HG03025 (cell line): Measurements from ENCODE around the gene PLA2G3.
"Not testable (repeated sequence)": the region's sequence is repeated elsewhere in the genome, so short reads cannot be mapped to it uniquely, and the experiment has no call there.

ENCODE experiments used
- ATAC-seq: cut with Tn5 transposase; IDR thresholded peaks from one replicate; pipeline ENCODE4 v1.9.1; 2021; ENCODE audit warnings: mild to moderate bottlenecking, moderate library complexity; ENCODE audit not compliant: unreplicated experiment, low FRiP score

Gene PLA2G3

DNA sequence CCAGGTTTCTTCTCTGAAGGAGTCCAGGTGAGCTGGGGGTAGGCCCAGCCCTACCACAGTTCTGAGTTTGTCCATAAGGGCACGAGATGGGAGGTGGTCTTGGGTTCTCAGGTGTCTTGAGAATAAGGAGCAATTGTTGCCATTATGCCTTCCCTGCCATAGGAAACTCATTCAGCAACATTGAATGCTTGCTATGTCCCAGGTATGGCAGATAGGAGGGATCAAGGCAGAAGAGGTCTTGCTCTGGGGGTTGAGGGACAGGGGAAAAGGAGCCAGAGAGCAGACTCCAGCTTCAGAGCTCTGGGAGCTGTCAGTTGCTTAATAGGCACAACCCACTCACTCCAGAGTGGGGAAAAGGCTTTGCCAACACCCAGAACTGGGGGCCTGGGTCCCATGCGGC, 37.2 kb downstream of the PLA2G3 start:
- ATAC-seq = no peak

DNA sequence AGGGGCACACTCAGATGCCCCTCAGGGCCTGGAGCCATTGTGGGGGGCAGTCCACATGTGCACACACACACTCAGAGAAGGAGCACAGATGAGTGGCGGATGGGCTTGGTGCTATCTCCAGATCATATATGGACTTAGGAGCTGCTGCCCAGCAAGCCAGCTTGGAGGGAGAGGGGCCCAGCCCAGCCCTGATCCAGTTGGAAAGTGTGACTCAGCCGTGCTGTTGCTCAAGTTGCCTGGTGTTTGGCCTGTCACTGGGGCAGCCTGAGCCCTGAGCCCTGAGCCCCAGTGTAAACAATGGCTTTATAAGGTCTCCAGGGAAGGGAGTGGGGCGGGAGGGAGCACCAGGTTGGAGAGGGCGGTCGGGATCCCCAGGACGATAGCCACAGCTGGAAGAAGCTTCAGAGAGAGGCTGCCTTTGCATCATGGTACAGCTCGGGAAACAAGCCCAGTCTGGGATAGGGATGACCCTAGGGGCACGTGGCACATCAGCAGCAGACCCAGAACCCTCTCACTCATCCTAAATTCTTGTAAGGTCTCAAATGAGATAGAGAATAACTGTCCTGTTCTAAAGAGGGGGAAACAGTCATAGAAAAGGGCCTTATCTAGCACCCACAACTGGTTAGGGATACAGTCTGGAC, 37.7 kb downstream of the PLA2G3 start:
- no peak for ATAC-seq

DNA sequence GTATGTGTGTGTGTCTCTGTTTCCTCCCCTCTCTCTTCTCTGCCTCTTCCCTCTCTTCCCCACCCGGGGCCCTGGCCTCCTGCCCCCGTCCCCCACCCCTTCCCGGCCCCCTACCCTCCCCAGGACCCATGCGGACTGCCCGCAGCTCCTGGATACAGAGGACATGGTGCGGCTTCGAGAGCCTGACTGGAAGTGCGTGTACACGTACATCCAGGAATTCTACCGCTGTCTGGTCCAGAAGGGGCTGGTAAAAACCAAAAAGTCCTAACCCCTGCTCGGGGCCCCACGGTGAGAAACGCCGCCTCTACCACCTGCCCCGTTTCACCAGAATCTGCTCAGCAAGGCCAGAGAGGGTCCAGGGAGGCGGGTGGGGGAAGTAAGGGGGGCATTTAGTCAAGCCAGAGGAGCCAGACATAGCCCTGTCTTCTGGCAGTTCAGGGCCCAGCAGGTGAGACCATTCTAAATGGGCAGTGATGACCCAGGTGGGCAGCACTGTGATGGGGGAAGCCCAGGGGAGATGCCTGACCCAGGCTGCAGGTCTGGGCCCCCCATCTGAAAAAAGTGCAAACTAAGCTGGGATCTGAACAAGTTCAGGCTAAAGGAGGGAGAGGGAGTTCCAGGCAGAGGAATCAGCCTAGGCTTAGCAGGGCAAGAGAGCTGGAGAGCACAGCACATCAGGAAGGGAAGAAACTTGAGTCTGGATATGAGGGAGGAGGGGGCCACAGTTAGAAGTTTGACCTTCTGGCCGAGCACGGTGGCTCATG, 39.4 kb downstream of the PLA2G3 start:
- no peak for ATAC-seq

DNA sequence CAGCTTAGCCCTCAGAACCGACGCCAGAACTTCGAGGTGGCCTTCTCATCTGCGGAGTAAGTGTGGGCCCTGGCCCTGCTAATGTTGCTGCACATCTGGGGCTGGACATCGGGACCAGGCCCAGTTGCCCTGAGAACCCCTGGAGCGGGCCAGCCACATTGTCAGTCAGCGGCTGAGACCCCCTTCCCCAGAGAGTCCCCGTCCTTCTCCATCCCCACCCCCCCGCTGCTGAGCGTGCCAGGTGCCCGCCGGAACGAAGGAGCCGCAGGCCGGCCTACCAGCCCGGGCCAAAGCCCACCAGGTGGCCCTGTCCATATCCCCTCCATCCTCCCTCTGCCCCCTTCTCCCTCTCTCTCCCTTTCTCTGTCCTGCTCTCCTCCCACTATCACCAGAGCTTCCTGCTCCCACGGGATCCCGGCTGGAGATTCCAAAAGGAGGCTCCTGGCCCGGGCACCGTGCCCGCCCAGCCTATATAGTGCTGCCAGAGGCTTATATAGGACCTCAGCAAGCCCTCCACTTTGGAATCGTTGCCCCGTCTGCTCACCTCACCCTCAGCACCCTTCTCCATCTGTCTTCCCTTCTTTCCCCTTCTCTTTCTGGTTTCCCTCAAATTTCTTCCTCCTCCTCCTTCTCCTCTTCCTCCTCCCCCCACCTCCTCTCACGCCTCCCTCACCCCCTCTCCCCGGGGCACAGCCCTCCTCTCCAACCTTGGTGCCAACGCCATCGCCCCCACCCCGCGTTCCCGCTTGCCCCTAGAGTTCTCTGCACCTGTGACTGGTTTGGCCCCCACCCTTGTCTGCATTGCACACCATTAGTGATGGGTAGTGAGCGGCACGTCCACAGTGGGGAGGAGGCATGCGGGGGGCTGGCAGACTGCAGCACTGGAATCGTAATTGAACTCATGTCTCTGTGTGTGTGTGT, 40.2 kb downstream of the PLA2G3 start:
- no peak for ATAC-seq

DNA sequence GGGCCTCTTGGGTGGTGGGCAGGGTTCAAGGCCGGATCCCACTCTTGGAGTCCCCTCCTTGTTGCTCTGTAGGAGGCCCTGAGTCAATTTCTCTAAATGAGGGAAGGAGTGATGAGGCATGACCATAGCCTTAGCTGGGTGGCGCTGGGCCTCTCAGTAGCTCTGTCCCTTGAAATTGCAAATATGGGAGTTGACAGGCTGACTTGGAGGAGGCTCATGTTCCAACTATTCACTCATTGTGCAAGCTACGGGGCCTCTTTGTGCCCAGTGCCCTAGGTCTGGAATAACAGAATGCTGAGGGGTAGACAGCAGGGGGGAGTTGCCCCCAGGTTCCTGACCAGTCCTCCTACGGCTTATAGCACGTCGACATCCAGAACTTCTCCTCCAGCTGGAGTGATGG, 40.9 kb downstream of the PLA2G3 start:
- ATAC-seq = no peak

DNA sequence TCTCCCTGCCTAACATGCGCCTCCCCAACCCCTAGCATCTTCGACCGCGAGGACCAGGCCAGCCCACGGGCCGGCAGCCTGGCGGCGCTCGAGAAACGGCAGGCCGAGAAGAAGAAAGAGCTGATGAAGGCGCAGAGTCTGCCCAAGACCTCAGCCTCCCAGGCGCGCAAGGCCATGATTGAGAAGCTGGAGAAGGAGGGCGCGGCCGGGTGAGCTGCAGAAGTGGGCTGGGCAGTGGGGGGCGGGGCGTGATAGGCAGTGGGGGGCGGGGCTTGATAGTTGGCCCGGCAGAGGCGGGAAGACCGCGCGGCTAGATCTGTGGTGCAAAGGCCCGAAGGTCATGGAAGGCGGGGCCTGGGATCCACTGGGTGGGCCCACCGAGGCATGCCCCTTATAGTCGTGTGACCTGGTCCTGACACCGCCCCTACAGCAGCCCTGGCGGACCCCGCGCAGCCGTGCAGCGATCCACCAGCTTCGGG, 41.6 kb downstream of the PLA2G3 start:
- ATAC-seq = no peak

DNA sequence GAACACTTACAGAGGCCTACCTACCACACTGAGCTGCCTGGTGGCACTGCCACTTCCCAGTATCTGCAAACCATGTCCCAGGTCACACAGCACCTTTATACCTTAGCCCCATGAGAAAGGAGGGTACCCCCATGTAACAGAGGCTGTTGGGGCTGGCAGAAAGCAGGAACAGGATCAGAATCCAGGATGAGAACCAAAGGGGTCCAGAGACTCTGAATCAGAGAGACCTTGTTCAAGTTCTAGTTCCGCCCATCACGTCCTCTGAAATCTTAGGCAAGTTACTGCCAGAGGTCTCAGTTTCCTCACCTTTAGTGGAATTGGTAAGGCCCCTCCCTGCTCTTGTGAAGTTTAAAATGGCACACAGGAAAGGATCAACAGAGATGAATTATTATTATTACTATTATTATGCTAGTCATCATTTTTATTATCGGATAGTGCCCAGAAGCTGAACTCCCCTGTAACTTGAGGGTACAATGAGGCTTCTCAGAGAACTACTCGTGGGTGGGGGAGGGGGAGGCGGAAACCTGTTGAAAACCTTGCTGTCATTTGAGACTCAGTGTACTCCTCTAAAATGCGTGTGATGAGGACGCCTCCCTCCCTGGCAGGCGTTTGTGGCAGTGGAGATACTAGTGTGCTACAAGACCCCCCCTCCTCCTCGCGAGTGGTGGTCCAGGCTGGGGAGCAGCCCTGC, 42.2 kb downstream of the PLA2G3 start:
- no peak for ATAC-seq

DNA sequence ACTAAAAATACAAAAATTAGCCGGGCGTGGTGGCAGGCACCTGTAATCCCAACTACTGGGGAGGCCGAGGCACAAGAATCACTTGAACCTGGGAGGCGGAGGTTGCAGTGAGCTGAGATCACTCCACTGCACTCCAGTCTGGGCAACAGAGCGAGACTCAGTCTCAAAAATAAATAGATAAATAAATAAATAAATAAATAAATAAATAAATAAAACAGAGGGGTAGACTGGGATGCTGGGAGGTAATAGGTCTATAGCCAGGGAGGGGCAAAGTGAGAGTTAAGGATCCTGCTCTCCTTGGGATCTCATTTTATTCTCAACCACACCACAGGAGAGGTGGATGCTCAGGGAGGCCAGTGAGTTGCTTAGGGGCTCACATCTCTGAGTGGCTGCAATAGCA, 42.8 kb downstream of the PLA2G3 start:
- ATAC-seq = not testable (repeated sequence)

DNA sequence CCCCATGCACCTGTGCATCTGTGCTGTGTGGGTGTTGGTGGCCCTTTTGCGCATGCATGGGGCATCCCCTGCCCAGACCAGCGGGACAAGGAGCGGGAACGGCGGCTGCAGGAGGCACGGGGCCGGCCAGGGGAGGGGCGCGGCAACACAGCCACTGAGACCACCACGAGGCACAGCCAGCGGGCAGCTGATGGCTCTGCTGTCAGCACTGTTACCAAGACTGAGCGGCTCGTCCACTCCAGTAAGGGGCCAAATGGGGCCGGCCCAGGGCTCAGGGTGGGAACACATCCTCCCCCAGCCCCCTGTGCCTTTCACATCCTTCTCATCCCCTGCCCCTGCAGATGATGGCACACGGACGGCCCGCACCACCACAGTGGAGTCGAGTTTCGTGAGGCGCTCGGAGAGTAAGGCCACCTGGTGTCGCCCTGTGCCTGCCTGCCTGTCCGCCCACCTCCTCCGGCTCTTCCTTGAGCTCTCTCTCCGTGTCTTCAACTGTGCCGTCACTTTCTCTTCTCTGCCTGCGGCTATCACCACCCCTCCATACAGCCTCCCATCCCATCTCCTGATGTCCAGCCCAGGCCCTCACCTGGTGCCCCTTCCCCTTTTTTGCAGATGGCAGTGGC, 43.5 kb downstream of the PLA2G3 start:
- no peak for ATAC-seq

DNA sequence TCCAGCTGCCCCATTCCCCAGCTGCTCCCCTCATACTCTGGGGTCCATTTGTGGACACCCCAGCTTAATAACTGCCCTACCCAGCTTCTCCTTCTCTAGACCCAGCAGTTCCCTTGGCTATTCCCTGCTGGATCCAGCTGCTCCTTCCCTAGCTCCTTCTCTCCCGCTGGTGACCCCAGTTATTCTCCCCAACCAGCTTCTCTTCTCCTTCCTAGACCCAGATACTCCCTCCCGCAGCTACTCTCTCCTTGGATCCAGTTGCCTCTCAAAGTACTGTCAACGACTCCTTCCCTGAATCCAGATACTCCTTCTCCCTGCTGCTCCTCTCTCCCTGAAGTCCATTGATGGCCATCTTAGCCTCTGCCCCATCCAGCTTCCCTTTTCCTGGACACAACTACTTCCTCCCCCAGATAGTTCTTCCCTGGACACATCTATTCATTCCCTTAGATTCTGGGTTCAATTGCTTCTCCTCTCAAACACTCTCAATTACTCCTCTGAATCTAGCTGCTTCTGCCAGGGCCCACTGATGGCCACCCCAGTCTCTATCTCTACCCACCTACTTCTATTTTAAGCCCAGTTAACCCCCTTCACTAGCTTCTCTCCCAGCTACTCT, 44.6 kb downstream of the PLA2G3 start:
- no peak for ATAC-seq

DNA sequence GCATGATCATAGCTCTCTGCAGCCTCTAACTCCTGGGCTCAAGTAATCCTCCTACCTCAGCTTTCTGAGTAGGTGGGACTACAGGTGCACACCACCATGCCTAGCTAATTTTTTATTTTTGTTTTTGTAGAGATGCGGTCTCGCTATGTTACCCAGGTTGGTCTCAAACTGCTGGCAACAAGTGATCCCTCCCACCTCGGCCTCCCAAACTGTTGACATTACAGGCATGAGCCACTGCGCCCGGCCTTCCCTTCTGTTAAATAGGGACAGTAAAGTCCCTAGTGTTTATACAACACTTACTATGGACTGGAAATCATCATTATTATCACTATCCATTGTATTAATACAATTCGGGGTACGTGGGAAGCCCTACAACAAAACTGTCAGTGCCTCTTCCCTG, 45.6 kb downstream of the PLA2G3 start:
- no peak for ATAC-seq

DNA sequence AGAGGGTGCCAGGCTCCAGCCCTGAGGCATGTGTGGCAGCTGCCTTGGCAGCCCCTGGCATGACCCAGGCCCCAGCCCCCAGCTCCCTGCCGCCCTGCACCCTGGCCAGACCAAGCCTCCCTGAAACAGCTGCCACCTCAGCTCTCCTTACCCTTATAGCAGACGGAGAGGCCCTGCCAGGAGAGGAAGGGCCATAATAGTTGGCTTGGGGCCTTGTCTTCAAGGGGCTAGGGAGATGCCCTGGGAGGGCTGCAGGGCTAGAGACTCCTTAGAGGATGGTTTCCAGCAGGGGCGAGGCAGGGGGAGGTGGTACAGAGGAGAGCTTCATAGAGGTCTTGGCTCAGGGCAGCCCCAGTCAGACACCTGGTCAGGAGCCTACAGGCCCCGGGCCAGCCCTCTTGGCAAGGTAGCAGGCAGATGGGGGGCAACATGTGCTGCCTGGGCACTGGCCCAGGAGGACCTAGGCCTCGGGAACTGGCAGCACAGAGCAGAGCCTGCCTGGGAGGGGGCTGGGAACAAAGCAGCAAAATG, 46.2 kb downstream of the PLA2G3 start:
- ATAC-seq = no peak

DNA sequence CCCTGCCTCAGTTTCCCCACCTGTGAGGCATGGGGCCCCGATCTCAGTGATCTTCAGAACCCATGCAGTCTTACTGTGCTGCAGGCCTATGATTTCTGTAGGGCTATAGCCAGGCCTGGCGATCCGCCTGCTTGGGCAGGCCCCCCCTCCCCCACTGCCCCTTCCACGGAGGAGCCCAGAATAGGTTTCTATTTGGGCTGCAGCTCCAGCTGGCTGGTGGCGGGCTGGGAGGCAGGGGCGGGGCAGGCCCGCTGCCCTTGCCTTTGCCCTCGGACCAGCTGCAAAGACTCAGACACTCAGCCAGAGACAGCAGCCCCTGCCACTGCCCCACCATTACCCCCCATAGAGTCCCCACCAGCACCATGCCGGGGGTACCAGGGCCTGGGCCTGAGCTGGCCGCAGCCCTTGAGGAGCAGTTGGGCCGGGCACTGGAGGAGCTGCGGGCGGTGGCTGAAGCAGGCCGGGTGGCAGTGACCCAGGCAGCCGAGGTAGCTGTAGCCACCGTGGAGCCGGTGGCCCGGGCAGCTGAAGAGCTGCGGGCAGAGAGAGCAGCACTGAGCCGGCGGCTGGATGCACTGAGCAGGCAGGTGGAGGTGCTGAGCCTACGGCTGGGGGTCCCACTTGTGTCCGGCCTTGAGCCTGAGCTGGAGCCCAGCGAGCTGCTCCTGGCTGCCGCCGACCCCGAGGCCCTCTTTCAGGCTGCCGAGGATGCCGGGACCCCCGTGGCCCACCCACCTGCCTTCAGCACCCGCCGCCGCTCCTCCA, 47.0 kb downstream of the PLA2G3 start:
- no peak for ATAC-seq

DNA sequence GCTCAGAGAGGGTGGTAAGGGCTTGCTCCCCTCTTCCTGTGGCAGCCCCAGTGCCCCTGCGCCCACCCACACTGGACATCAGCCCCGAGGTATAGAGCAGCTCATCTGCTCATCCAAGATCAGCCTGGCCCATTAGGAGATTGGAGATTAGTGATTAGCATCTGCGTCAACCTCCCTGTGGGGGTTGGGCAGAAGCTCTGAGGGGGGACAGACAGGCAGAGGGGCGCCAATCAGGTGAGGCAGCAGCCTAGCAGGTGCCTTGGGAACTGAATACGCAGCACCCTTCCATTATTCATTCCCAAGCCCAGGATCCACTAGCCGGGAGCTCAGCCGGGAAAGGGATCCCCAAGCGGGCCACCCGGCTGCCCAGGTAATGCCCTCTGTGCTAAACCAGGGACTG, 48.1 kb downstream of the PLA2G3 start:
- no peak for ATAC-seq

DNA sequence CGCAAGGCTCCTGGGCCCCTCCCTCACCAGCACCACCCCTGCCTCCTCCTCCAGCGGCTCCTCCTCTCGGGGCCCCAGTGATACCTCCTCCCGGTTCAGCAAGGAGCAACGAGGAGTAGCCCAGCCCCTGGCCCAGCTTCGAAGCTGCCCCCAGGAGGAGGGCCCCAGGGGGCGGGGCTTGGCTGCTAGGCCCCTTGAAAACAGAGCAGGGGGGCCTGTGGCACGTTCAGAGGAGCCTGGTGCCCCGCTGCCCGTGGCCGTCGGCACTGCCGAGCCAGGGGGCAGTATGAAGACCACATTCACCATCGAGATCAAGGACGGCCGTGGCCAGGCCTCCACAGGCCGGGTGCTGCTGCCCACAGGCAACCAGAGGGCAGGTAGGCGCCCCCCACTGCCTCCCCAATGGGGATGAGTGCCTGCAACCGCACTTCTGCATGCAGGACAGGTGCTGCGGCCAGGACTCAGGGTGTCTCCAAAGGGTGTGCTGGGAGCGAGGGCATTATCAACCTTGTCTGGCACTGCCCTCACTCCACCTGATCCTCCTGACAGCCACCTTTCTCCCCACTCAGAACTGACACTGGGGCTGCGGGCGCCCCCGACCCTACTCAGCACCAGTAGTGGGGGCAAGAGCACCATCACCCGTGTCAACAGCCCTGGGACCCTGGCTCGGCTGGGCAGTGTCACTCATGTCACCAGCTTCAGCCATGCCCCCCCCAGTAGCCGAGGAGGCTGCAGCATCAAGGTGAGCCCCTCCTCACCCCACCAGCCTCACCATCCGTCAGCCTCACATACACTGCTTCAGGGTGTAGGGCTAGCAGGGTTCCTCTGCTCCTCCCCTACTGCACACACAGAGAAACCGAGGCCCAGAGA, 49.0 kb downstream of the PLA2G3 start:
- ATAC-seq = no peak

DNA sequence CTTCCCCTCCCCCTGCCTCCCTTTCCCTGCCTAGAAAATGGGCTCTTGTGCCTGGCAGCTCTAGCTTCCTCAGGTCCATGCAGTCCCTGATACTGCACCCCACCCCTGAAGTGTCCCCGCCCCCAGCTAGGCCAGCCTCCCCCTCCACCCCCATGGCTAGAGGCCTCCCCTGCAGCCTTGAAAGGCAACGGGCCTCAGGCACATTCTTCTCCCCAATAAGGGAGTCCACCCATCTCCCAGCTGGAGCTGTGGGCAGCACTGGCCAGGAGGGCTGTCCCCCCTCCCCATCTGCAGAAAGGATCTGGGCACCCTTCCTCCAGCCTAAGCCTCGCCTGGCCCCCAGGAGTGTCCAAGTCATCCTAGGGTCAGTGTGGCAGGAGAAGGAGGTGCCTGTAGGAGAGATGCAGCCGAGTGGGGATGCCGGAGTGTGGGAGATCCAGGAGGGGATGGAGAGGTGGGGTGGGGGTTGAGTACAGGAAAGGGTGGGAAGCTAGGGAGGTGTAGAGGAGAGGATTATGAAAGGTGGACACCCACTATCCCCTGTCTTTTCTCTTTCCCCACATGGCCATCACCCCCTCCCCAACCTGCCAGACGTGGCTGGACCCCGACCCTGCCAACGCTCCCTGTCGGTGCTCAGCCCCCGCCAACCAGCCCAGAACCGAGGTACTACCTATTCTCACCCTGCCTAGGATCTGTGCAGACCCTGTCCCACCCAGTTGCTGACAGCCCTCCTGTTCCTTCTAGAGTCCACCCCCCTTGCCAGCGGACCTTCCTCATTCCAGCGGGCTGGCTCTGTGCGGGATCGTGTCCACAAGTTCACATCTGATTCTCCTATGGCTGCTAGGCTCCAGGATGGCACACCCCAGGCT, 49.9 kb downstream of the PLA2G3 start:
- no peak for ATAC-seq
